CD14-positive monocyte (primary cell): Measurements from ENCODE around the gene SF3A1. TPM values are rescaled to one million over a fixed set of nuclear protein-coding genes. Genes with fewer than 3 reads are reported as not detected.
A peak's percentile ranks its signal among the peaks of the same experiment; 100 is the strongest.

Experiments used
- DNase-seq, 3 donors: peaks; one replicate each; pipeline ENCODE4 v3.0.0-alpha.2; 2011 to 2022
- H2AFZ ChIP-seq: 2 replicates; pipeline ENCODE4 v1.6.0; 2012; ENCODE audit warnings: mild to moderate bottlenecking, low read depth, low read length, inconsistent platforms; ENCODE audit not compliant: insufficient read depth, poor library complexity, severe bottlenecking
- H3K27ac ChIP-seq, 2 donors: 1 replicate in 1 of 2; 2 replicates in 1 of 2; pipeline ENCODE4 v1.5.1; 2012 to 2013; ENCODE audit warnings: low read length in 2 of 2, control low read depth in 1 of 2, inconsistent platforms in 1 of 2, low read depth in 1 of 2, mild to moderate bottlenecking in 1 of 2
- H3K27me3 ChIP-seq, 2 donors: one replicate each; pipeline versions ENCODE4 v1.6.0 to v1.6.1; 2011 to 2013; ENCODE audit warnings: low read length in 2 of 2; ENCODE audit not compliant: control insufficient read depth in 2 of 2, insufficient read depth in 2 of 2
- H3K36me3 ChIP-seq, 2 donors: replicated peaks in 1 of 2; 1 replicate in 1 of 2; 2 replicates in 1 of 2; pipeline versions ENCODE4 v1.5.1 to v1.6.1; 2012 to 2013; ENCODE audit warnings: low read length in 2 of 2, control low read depth in 1 of 2, inconsistent platforms in 1 of 2, mild to moderate bottlenecking in 1 of 2; ENCODE audit not compliant: insufficient read depth in 2 of 2, control insufficient read depth in 1 of 2
- H3K4me1 ChIP-seq, 2 donors: 1 replicate in 1 of 2; 2 replicates in 1 of 2; pipeline versions ENCODE4 v1.5.1 to v1.6.1; 2012 to 2013; ENCODE audit warnings: low read length in 2 of 2, control low read depth in 1 of 2, inconsistent platforms in 1 of 2, mild to moderate bottlenecking in 1 of 2, moderate library complexity in 1 of 2; ENCODE audit not compliant: insufficient read depth in 2 of 2, control insufficient read depth in 1 of 2
- H3K4me2 ChIP-seq: replicated peaks from 2 replicates; pipeline ENCODE3; 2012; ENCODE audit warnings: low read length, moderate library complexity, mild to moderate bottlenecking; ENCODE audit not compliant: poor library complexity, severe bottlenecking; ENCODE audit errors: extremely low read depth
- H3K4me3 ChIP-seq, 3 experiments: fragments of 200-600 bp in 1 of 3; sonication (generic) in 1 of 3; replicated peaks in 1 of 3; 1 replicate in 2 of 3; 2 replicates in 1 of 3; pipeline ENCODE4 v1.5.1; 2011 to 2013; ENCODE audit warnings: low read length in 3 of 3, mild to moderate bottlenecking in 3 of 3, control low read depth in 2 of 3, low read depth in 2 of 3, inconsistent platforms in 1 of 3, moderate library complexity in 1 of 3
- H3K79me2 ChIP-seq: 2 replicates; pipeline ENCODE4 v1.6.0; 2012; ENCODE audit warnings: mild to moderate bottlenecking, control low read depth, inconsistent platforms, low read length, moderate library complexity; ENCODE audit not compliant: insufficient read depth
- H3K9ac ChIP-seq: 2 replicates; pipeline ENCODE4 v1.6.0; 2017; ENCODE audit warnings: low read length, mild to moderate bottlenecking; ENCODE audit not compliant: insufficient read depth, poor library complexity, severe bottlenecking
- H3K9me3 ChIP-seq, 2 donors: replicated peaks in 1 of 2; 1 replicate in 1 of 2; 2 replicates in 1 of 2; pipeline versions ENCODE4 v1.5.1 to v1.6.1; 2012 to 2013; ENCODE audit warnings: low read length in 2 of 2, control low read depth in 1 of 2; ENCODE audit not compliant: control insufficient read depth in 1 of 2, insufficient read depth in 1 of 2
- H4K20me1 ChIP-seq: 2 replicates; pipeline ENCODE4 v1.6.0; 2012; ENCODE audit warnings: mild to moderate bottlenecking, low read length, control low read depth, moderate library complexity; ENCODE audit not compliant: insufficient read depth
- H3K27ac Mint-ChIP-seq, 7 donors: one replicate each; pipeline ENCODE4 v1.8.0; 2020; ENCODE audit warnings: mild to moderate bottlenecking in 7 of 7, mixed read lengths in 7 of 7, moderate library complexity in 6 of 7, inconsistent platforms in 2 of 7
- H3K27me3 Mint-ChIP-seq, 3 donors: one replicate each; pipeline ENCODE4 v1.8.0; 2021 to 2022; ENCODE audit warnings: low read depth in 3 of 3, mild to moderate bottlenecking in 3 of 3, mixed read lengths in 3 of 3, moderate library complexity in 3 of 3, inconsistent platforms in 1 of 3
- H3K36me3 Mint-ChIP-seq, 2 donors: one replicate each; pipeline ENCODE4 v1.8.0; 2020; ENCODE audit warnings: mixed read lengths in 2 of 2, inconsistent platforms in 1 of 2, mild to moderate bottlenecking in 1 of 2
- H3K4me1 Mint-ChIP-seq: one replicate; pipeline ENCODE4 v1.8.0; 2020; ENCODE audit warnings: mild to moderate bottlenecking, mixed read lengths
- H3K4me3 Mint-ChIP-seq, 2 donors: one replicate each; pipeline ENCODE4 v1.8.0; 2020; ENCODE audit warnings: mild to moderate bottlenecking in 2 of 2, mixed read lengths in 2 of 2, moderate library complexity in 1 of 2
- H3K9me3 Mint-ChIP-seq, 7 donors: one replicate each; pipeline ENCODE4 v1.8.0; 2020 to 2022; ENCODE audit warnings: mixed read lengths in 7 of 7, mild to moderate bottlenecking in 6 of 7, moderate library complexity in 6 of 7, inconsistent platforms in 2 of 7
- CTCF ChIP-seq: fragments of 200-600 bp; IDR thresholded peaks from one replicate; pipeline ENCODE4 v1.8.0; 2022; ENCODE audit warnings: antibody characterized with exemption, mild to moderate bottlenecking
- WGBS: methylation state at CpG from one replicate; pipeline ENCODE4 v1.1.5; 2013; ENCODE audit warnings: missing lambda C conversion rate; ENCODE audit not compliant: insufficient coverage; 5-methylcytosine and 5-hydroxymethylcytosine counted together
- intact Hi-C, 2 donors: fragments of 100-400 bp; cut with micrococcal nuclease; formaldehyde crosslinking; loops; one replicate each; pipeline versions ENCODE4 v1.15.0 to v1.15.1; 2023
- polyA plus RNA-seq, 3 donors: library from polyadenylated mRNA; depleted of rRNA in 1 of 3; unstranded in 2 of 3; stranded (reverse) in 1 of 3; fragments of 300-500 nt in 2 of 3; fragments of >200 nt in 1 of 3; fragmentation: Illumina TruSeq in 2 of 3; gene quantifications; 1 replicate in 2 of 3; 2 replicates in 1 of 3; pipeline ENCODE4 v1.2.3, GENCODE V29; 2012 to 2021

The SF3A1 gene
- polyA plus RNA-seq, 3 donors, result 34.7 to 102 (median 52.1) TPM

- H3K4me1 ChIP-seq, result peaks cover 5 to 9% of the 10 kb centered on the region in 2 donors
- H3K27me3 ChIP-seq, result peaks cover 25 to 29% of the 10 kb centered on the region in 2 donors
- no peak for TF ChIP-seq CTCF
- no peaks in the 10 kb centered on the region for H3K36me3 ChIP-seq
- no peak overlapping the region for H3K27ac ChIP-seq
- no peak overlapping the region for H3K4me3 ChIP-seq
- 84% methylated on average over 7 of the region's 7 CpGs for WGBS
- H3K79me2 ChIP-seq, result no peaks in the 10 kb centered on the region
- peaks cover 0 to 8% of the 10 kb centered on the region in 2 donors for H3K9me3 ChIP-seq
- no peak overlapping the region for H3K4me2 ChIP-seq
- DNase-seq, result no peak
- H2AFZ ChIP-seq, result no peak overlapping the region
- no peaks in the 10 kb centered on the region for H4K20me1 ChIP-seq
- no peak overlapping the region for H3K9ac ChIP-seq
- intact Hi-C loops, result loop anchor here (5.0 kb wide), 2 partner anchors 34 to 286 kb away; partner anchors contain the start of gene MTFP1 (in 1 of the 2)
- Mint-ChIP-seq H3K27me3 (peaks cover 36 to 40% (median 40%) of the 10 kb centered on the region in 3 donors), H3K4me3 (no peak overlapping the region), H3K4me1 (peaks cover 14% of the 10 kb centered on the region), H3K36me3 (peaks cover 2 to 3% of the 10 kb centered on the region in 2 donors), H3K27ac (peak overlapping the region in 1 of 7 donors; percentile 27), H3K9me3 (peaks cover 0 to 13% (median 2%) of the 10 kb centered on the region in 7 donors)
Measured at GRCh38 chr22:30393322-30393680, 36.6 kb upstream of the SF3A1 start.

- no peak overlapping the region for H3K27ac Mint-ChIP-seq
- H3K4me3 Mint-ChIP-seq, result no peak overlapping the region
- H3K27me3 Mint-ChIP-seq, result peaks cover 31 to 35% (median 35%) of the 10 kb centered on the region in 3 donors
- DNase-seq, result no peak
- peaks cover 0 to 10% (median 2%) of the 10 kb centered on the region in 7 donors for H3K9me3 Mint-ChIP-seq
- no peaks in the 10 kb centered on the region for H3K36me3 ChIP-seq
- WGBS, result 62% methylated on average over 3 of the region's 9 CpGs
- no peak overlapping the region for H3K4me2 ChIP-seq
- no peaks in the 10 kb centered on the region for H3K79me2 ChIP-seq
- H4K20me1 ChIP-seq, result no peaks in the 10 kb centered on the region
- H3K27ac ChIP-seq, result no peak overlapping the region
- peaks cover 2 to 3% of the 10 kb centered on the region in 2 donors for H3K36me3 Mint-ChIP-seq
- H3K27me3 ChIP-seq, result peaks cover 21 to 24% of the 10 kb centered on the region in 2 donors
- peaks cover 14% of the 10 kb centered on the region for H3K4me1 Mint-ChIP-seq
- H2AFZ ChIP-seq, result peak overlapping the region; percentile 43
- intact Hi-C loops, result loop anchor here (1.0 to 5.0 kb wide), 3 partner anchors 35 to 285 kb away; partner anchors contain the start of gene MTFP1 (in 1 of the 2)
- peaks cover 5 to 9% of the 10 kb centered on the region in 2 donors for H3K4me1 ChIP-seq
- H3K9me3 ChIP-seq, result peaks cover 0 to 8% of the 10 kb centered on the region in 2 donors
- H3K9ac ChIP-seq, result no peak overlapping the region
- no peak overlapping the region for H3K4me3 ChIP-seq
- TF ChIP-seq CTCF, result no peak
Measured at GRCh38 chr22:30392661-30393321, 36.1 kb upstream of the SF3A1 start.
